Stomach (tissue), 9 donors: ENCODE data around the gene BORCS6. TPM values are rescaled to one million over a fixed set of nuclear protein-coding genes. Genes with fewer than 3 reads are reported as not detected.

Experiments used
- DNase-seq, 2 donors: peaks; one replicate each; pipeline versions ENCODE4 v3.0.0 to v3.0.0-alpha.2; 2013 to 2019
- H3K27ac ChIP-seq, 5 donors: fragments of 200-600 bp in 4 of 5; sonication (generic) in 4 of 5; one replicate each; pipeline ENCODE4 v1.5.1; 2013 to 2019; ENCODE audit warnings: mild to moderate bottlenecking in 1 of 5, moderate library complexity in 1 of 5
- H3K27me3 ChIP-seq, 3 donors: fragments of 200-600 bp; sonication (generic); one replicate each; pipeline ENCODE4 v1.5.1; 2017 to 2019; ENCODE audit warnings: mixed run types in 1 of 3
- H3K36me3 ChIP-seq, 4 donors: fragments of 200-600 bp; sonication (generic); 1 replicate in 3 of 4; 2 replicates in 1 of 4; pipeline ENCODE4 v1.5.1; 2016 to 2019
- H3K4me1 ChIP-seq, 4 donors: fragments of 200-600 bp; sonication (generic); one replicate each; pipeline ENCODE4 v1.5.1; 2016 to 2019
- H3K4me3 ChIP-seq, 4 donors: fragments of 200-600 bp; sonication (generic) in 3 of 4; one replicate each; pipeline ENCODE4 v1.5.1; 2016 to 2019; ENCODE audit warnings: mild to moderate bottlenecking in 1 of 4
- H3K9me3 ChIP-seq, 4 donors: fragments of 200-600 bp; sonication (generic); one replicate each; pipeline ENCODE4 v1.5.1; 2016 to 2019
- EP300 ChIP-seq: sonication (generic); formaldehyde crosslinking; IDR thresholded peaks from one replicate; pipeline ENCODE4 v1.6.1; 2017; ENCODE audit warnings: antibody characterized with exemption
- POLR2A ChIP-seq, 4 donors: fragments of 450-650 bp; IDR thresholded peaks; one replicate each; pipeline ENCODE4 v1.6.1; 2016; ENCODE audit warnings: antibody characterized with exemption in 4 of 4, control low read depth in 2 of 4, mild to moderate bottlenecking in 1 of 4, moderate library complexity in 1 of 4
- POLR2AphosphoS5 ChIP-seq, 3 donors: sonication (generic); formaldehyde crosslinking; IDR thresholded peaks; one replicate each; pipeline ENCODE4 v1.6.1; 2016; ENCODE audit warnings: antibody characterized with exemption in 3 of 3
- WGBS, 5 donors: extraction: QIAGEN DNeasy Blood & Tissue Kit in 3 of 5; methylation state at CpG; one replicate each; pipeline versions ENCODE4 v1.1.5 to v1.1.7; 2013 to 2018; 5-methylcytosine and 5-hydroxymethylcytosine counted together
- intact Hi-C: fragments of 100-400 bp; cut with DNase I; formaldehyde crosslinking; loops from one replicate; pipeline ENCODE4 v1.15.1; 2023; ENCODE audit warnings: low total_unique reads
- polyA plus RNA-seq, 3 donors: library from polyadenylated mRNA; stranded (reverse); fragments of 200-250 nt; gene quantifications; one replicate each; pipeline ENCODE4 v1.2.3, GENCODE V29; 2013
- total RNA-seq, 5 donors: library from RNA; depleted of rRNA; stranded (reverse); fragments of >200 nt; gene quantifications; one replicate each; pipeline versions ENCODE4 v1.1.0 to v1.2.3, GENCODE V29; 2014 to 2016
- TF ChIP-seq, protein P1 (sequence below), 7 experiments: fragments of 450-650 bp in 4 of 7; fragments of 200-600 bp in 3 of 7; sonication (generic) in 3 of 7; IDR thresholded peaks; one replicate each; pipeline ENCODE4 v1.5.1; 2016 to 2019; ENCODE audit warnings: antibody characterized with exemption in 7 of 7, control low read depth in 2 of 7, mild to moderate bottlenecking in 1 of 7
- donor health status: healthy with polysubstance abuse.
- donor health status: Bipolar disorder and iron deficiency.
- donor health status: healthy.

Gene BORCS6
- total and polyA plus RNA-seq, 8 donors = 0.58 to 70.1 (median 7.3) TPM

DNA sequence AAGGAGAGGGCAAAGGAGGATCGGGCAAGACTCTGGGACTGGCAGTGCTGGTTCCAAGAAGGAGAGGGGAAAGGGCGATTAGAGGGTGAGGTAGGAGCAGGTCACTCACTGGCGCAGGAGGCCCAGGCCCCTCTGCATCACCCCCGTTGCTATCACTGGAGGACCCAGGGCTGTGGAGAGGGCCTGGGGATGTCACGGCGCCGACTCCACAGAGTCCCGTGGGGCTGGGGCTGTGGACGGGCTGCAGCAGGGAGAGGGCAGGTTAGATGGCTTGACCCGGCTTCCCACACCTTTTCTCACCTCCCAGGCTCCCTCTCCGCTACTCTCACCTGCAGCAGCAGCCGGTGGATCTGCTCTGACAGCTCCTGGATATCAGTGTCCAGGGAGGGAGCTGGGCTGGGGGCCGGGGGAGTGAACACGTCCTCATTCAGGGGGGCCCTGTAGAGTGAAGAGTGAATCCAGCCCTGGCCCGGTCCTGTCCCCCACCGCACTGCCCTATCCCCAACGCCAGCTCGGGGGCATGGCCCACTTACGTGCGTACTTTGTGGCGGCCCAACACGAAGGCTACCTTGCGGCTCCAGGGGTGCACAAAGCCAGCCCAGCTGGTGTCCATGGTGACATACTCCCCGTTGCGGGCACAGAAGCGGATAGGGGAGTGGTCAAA, 42.7 kb downstream of the BORCS6 start:
- Histone ChIP-seq H3K9me3 (no peaks in the 10 kb centered on the region), H3K27me3 (no peaks in the 10 kb centered on the region), H3K36me3 (peaks cover 85 to 88% (median 87%) of the 10 kb centered on the region in 4 donors), H3K4me3 (peak overlapping the region in 1 of 4 donors; percentile 15), H3K4me1 (peaks cover 14 to 69% (median 57%) of the 10 kb centered on the region in 4 donors), H3K27ac (peak overlapping the region in 4 of 5 donors; percentile 41 to 100 (median 46))
- TF ChIP-seq EP300 (no peak), POLR2A (IDR thresholded peaks at IDR 0.05) (no peak), POLR2AphosphoS5 (IDR thresholded peaks at IDR 0.05) (no peak)
- TF ChIP-seq, protein P1, sequence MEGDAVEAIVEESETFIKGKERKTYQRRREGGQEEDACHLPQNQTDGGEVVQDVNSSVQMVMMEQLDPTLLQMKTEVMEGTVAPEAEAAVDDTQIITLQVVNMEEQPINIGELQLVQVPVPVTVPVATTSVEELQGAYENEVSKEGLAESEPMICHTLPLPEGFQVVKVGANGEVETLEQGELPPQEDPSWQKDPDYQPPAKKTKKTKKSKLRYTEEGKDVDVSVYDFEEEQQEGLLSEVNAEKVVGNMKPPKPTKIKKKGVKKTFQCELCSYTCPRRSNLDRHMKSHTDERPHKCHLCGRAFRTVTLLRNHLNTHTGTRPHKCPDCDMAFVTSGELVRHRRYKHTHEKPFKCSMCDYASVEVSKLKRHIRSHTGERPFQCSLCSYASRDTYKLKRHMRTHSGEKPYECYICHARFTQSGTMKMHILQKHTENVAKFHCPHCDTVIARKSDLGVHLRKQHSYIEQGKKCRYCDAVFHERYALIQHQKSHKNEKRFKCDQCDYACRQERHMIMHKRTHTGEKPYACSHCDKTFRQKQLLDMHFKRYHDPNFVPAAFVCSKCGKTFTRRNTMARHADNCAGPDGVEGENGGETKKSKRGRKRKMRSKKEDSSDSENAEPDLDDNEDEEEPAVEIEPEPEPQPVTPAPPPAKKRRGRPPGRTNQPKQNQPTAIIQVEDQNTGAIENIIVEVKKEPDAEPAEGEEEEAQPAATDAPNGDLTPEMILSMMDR (IDR thresholded peaks at IDR 0.05) = no peak
- intact Hi-C loops = no loop called here
- 90 to 92% (median 91%) methylated on average over 19 to 26 of the region's 26 CpGs for WGBS, 5 donors
- peak in 1 of 2 donors; percentile 13 for DNase-seq

DNA sequence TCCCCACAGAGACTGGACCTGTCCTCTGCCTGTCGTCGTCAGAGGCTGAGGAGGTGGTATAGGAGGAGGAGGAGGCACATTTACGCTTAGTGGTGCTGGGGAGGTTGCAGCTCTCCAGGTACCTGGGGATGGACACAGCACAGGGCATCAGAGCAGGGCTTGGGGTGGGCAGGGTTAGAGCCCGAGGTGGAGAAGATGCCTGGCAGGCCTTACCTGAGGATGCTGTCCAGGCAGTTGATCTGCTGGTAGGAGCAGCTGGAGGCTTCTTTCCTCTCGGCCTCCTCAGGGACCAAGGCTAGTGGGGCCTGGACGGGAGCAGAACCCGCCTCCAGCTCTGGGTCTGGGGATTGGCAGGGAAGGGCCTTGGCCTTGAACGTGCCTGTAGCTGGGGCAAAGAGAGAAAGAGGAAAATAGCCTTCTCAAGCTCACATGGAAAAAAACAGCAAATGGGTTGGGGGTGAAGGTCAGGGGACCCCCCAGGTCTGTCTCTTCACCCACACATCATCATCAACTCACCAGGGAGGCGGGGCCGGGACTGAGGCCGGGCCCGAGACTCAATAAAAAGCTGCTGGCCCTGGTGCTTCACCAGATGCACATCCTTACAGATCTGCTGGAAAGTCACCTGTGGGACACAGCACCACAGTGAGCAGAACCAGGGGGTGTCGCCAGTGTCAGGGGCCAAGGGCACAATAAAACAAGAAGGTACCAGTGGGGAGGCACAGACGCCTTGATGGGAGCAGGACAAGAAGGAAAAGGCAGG, 43.4 kb downstream of the BORCS6 start:
- Histone ChIP-seq H3K27me3 (no peaks in the 10 kb centered on the region), H3K9me3 (no peaks in the 10 kb centered on the region), H3K36me3 (peaks cover 92 to 95% (median 94%) of the 10 kb centered on the region in 4 donors), H3K4me3 (no peak overlapping the region), H3K27ac (peak overlapping the region in 4 of 5 donors; percentile 2 to 100 (median 29)), H3K4me1 (peaks cover 14 to 76% (median 54%) of the 10 kb centered on the region in 4 donors)
- intact Hi-C loops = no loop called here
- TF ChIP-seq, protein P1 (IDR thresholded peaks at IDR 0.05) = no peak
- TF ChIP-seq EP300 (no peak), POLR2AphosphoS5 (IDR thresholded peaks at IDR 0.05) (no peak), POLR2A (IDR thresholded peaks at IDR 0.05) (no peak)
- 89 to 95% (median 92%) methylated on average over 14 of the region's 14 CpGs for WGBS, 5 donors
- no peak for DNase-seq

DNA sequence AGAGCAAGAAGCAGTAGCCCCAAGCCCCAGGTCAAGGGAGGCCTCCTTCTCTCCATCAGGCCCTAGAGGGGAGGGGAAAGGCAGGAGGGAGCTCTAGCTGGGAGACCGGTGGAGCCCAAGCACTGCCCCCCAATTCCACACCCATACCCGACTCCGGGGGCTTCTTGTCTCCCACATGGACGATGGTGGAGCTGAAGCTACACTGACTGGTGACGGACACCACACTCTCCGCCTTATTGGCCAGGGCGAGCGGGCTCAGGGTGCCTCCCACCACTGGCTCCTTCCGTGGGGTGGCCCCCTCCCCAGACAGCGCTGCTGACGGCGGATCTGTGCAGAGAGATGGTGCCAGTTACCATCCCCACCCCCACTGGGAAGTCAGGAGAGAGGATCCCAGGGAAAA, 44.2 kb downstream of the BORCS6 start:
- WGBS, 5 donors = 84 to 97% (median 93%) methylated on average over 6 to 12 of the region's 12 CpGs
- no peaks in the 10 kb centered on the region for H3K27me3 ChIP-seq
- H3K36me3 ChIP-seq = peaks cover 99 to 100% (median 100%) of the 10 kb centered on the region in 4 donors
- peak overlapping the region in 2 of 5 donors; percentile 2 to 100 for H3K27ac ChIP-seq
- TF ChIP-seq POLR2A (IDR thresholded peaks at IDR 0.05) (no peak), POLR2AphosphoS5 (IDR thresholded peaks at IDR 0.05) (no peak), EP300 (no peak)
- TF ChIP-seq, protein P1 (IDR thresholded peaks at IDR 0.05) = no peak
- H3K4me3 ChIP-seq = no peak overlapping the region
- H3K9me3 ChIP-seq = no peaks in the 10 kb centered on the region
- peak in 1 of 2 donors; percentile 7 for DNase-seq
- H3K4me1 ChIP-seq = peaks cover 12 to 78% (median 47%) of the 10 kb centered on the region in 4 donors
- intact Hi-C loops = no loop called here

DNA sequence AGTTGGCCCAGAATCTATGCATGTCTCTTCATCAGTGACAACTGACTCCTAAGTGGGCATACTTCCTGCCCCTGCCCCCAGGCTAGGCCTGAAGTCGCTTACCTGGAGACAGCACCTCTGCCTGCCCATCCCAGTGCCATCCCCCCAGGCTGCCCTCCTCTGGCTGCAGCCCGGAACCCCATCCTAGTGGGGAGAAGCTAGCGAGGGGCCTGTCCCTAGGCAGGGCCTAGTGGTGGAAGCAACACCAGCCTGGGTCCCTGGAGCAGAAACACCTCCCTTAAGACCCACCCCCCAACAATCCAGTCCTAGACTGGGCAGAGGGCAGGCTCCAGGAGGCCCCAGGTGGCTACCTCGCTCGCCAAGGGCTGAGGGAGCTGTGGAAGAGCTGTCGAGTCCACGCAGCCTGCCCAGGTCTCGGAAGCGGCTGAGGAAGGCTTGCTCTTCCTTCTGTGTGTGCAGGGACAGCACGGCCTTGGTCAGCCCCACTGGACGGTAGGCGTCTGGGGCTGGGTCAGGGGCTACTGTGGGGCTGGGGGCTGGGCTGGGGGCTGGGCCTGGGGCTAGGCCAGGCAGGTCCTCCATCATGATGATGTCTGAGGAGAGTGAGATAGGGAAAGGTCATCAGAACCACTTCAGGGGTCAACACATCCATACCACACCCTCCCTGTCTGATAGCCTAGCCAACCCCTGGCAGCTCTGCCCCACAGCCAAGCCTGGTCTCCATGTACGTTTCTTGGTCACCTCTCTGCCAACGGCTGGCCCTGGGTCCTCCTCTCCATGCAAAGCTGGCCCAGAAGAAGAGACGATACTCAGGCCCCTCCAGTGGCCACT, 45.4 kb downstream of the BORCS6 start:
- H3K4me1 ChIP-seq = peaks cover 8 to 76% (median 46%) of the 10 kb centered on the region in 4 donors
- no peaks in the 10 kb centered on the region for H3K9me3 ChIP-seq
- WGBS, 5 donors = 85 to 94% (median 90%) methylated on average over 9 to 15 of the region's 15 CpGs
- peaks cover 99 to 100% (median 100%) of the 10 kb centered on the region in 4 donors for H3K36me3 ChIP-seq
- no peak overlapping the region for H3K4me3 ChIP-seq
- peak in 1 of 2 donors; percentile 11 for DNase-seq
- no peaks in the 10 kb centered on the region for H3K27me3 ChIP-seq
- no peak for TF ChIP-seq EP300
- TF ChIP-seq POLR2A (IDR thresholded peaks at IDR 0.05) = no peak
- TF ChIP-seq, protein P1 (IDR thresholded peaks at IDR 0.05) = no peak
- no peak for TF ChIP-seq POLR2AphosphoS5 (IDR thresholded peaks at IDR 0.05)
- intact Hi-C loops = no loop called here
- H3K27ac ChIP-seq = peak overlapping the region in 1 of 5 donors; percentile 100
